ENCODE measurements around the gene PHLDB1.

- no peak for TF ChIP-seq CTCF (IDR thresholded peaks at IDR 0.05)
- no peak for TF ChIP-seq EP300 (IDR thresholded peaks at IDR 0.05; ENCODE audit: borderline replicate concordance in 1 of 2, low read depth in 1 of 2, low read length in 1 of 2)
- TF ChIP-seq POLR2AphosphoS5 (IDR thresholded peaks at IDR 0.05; ENCODE audit: low read depth, low read length), result no peak
- no peak for TF ChIP-seq SIN3A (IDR thresholded peaks at IDR 0.05; ENCODE audit: borderline replicate concordance, low read depth, low read length)
- no peak for TF ChIP-seq RFX5 (IDR thresholded peaks at IDR 0.05; ENCODE audit: low read length)
- TF ChIP-seq TAF1 (IDR thresholded peaks at IDR 0.05; ENCODE audit: borderline replicate concordance, low read depth, low read length), result no peak
- no peak for TF ChIP-seq REST (IDR thresholded peaks at IDR 0.05; ENCODE audit: low read depth, low read length)
- no peak for TF ChIP-seq RCOR1 (IDR thresholded peaks at IDR 0.05; ENCODE audit: low read length)
- TF ChIP-seq GATA2 (CRISPR knock-in tag; IDR thresholded peaks at IDR 0.05), result no peak
- TF ChIP-seq RAD21 (IDR thresholded peaks at IDR 0.05; ENCODE audit: low read length), result no peak
- TF ChIP-seq PBX3 (IDR thresholded peaks at IDR 0.05), result no peak
- no peak for TF ChIP-seq NRF1 (IDR thresholded peaks at IDR 0.05; ENCODE audit: low read depth, low read length)
- TF ChIP-seq GABPA (IDR thresholded peaks at IDR 0.05; ENCODE audit: low read depth), result no peak
- TF ChIP-seq TCF12 (IDR thresholded peaks at IDR 0.05), result no peak
These were observed 62.6 kb downstream of the PHLDB1 start for GRCh38 chr11:118670063-118670462.

Measured in SK-N-SH (cell line).